GM18907 (cell line): ENCODE data around the gene SCMH1.
"Not testable (repeated sequence)": the region's sequence is repeated elsewhere in the genome, so short reads cannot be mapped to it uniquely, and the experiment has no call there.

Source experiments
- ATAC-seq: cut with Tn5 transposase; IDR thresholded peaks from one replicate; pipeline ENCODE4 v1.9.1; 2021; ENCODE audit warnings: mild to moderate bottlenecking, moderate library complexity; ENCODE audit not compliant: unreplicated experiment

Gene SCMH1

GRCh38 chr1:41158147-41158875, 83.8 kb downstream of the SCMH1 start:
- ATAC-seq: no peak

DNA sequence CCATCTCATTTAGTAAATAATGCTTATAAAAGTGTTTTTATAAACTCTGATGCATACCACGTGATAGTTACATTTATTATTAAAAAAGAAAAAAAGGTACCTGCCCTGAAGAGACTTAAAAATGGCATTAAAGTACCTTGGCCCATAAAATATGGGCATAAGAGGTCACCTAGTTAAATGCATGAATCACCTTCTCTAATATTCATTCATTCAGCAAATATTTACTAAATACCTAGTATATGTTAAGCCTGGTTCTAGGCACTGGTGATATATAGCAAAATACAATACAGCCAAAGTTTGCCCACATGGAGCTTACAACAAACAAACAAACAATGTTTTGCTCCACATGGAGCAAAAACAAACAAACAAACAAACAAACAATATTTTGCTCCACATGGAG, 87.0 kb downstream of the SCMH1 start:
- ATAC-seq: no peak

- no peak for ATAC-seq
These were observed 88.3 kb downstream of the SCMH1 start for GRCh38 chr1:41153750-41154274.

DNA sequence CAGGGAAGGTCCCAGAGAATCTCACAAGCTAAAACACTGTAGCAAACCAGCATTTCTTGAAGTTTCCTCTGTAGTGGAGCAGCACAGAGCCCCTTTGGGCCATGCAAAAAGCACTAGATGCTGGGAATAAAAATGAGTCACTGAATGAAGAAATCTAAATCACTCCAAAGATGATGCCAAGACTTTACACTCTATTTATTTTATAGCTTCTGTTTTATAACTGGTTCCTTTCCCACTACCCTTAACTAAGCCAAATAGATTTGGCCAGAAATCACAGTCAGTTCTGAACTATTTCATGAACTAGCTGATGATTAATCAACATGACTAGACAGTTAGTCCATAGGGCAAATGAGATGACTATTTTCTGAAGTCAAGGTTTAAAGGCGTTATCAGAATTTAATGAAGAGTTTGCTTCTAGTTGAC, 89.5 kb downstream of the SCMH1 start:
- ATAC-seq: no peak

DNA sequence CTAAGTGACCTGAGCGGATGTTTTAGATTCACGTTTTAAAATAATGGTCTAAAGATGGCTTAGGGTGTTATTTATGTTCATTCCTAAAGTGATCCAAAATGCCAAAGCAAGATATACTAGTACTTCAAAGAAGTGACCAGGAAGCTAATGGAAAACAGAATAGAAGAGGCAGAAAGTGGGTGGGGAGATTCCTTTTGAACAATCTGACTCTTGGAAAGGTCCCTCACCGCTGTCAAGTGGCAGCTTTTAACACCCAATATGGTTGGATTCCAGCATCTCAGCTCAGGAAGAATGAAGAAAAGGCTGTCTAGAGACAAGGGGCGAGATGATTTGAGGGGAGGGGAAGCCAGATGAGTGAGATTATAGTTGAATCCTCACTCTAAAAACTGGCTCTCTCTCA, 90.3 kb downstream of the SCMH1 start:
- no peak for ATAC-seq

GRCh38 chr1:41149570-41149969, 92.5 kb downstream of the SCMH1 start:
- no peak for ATAC-seq

GRCh38 chr1:41144285-41144684, 97.8 kb downstream of the SCMH1 start:
- no peak for ATAC-seq

DNA sequence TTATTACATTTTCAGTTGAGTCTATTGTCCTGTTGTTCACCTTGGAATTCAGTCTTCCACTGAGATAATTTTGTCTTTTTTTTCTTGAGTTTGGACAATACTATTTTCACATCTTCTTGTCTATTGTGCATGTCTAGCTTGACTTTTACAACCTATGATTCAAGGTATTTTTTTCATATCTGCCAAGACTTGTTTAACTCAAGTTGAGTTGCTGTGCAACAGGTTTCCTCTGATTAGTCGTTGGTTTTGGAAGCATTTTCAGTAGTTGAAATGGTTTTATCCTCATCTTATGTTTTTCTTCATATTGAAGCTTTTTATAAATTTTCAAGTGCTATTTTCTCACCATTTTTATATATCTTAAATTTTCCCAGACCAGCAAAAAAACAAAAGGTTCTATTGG, 103.6 kb downstream of the SCMH1 start:
- no peak for ATAC-seq

- no peak for ATAC-seq
These were observed 106.7 kb downstream of the SCMH1 start for GRCh38 chr1:41135196-41135947.

GRCh38 chr1:41134325-41134724, 107.8 kb downstream of the SCMH1 start:
- ATAC-seq: not testable (repeated sequence)

- no peak for ATAC-seq
These were observed 119.1 kb downstream of the SCMH1 start for GRCh38 chr1:41122851-41123518.

DNA sequence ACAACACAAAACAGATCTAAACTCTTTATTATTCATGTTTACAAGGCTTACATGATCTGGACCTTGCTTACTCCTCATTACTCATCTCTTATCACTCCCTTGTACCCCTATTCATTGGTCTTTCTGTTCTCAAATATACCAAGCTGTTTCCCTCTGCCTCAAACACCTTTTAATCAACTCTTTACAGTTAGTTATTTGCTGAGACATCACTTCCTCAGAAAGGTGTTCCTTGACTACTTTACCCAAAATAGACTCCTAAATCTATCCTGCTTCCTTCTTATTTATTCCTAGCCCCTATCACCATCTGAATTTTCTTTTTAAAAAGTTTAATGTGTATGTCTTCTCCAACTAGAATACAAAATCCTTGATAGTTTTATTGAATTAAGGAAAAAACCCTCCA, 120.0 kb downstream of the SCMH1 start:
- no peak for ATAC-seq

- ATAC-seq: no peak
These were observed 123.5 kb downstream of the SCMH1 start for GRCh38 chr1:41118645-41119044.

DNA sequence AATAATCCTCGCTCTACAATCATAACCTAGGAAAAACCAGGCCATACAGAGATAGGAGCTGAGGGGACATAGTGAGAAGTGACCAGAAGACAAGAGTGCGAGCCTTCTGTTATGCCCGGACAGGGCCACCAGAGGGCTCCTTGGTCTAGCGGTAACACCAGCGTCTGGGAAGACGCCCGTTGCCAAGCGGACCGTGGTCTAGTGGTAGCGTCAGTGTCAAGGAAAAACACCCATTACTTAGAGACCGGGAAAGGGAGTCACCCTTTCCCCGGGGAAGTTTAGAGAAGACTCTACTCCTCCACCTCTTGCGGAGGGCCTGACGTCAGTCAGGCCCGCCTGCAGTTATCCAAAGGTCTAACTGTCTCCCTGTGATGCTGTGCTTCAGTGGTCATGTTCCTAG, 124.9 kb downstream of the SCMH1 start:
- not testable (repeated sequence) for ATAC-seq

GRCh38 chr1:41110736-41111135, 131.4 kb downstream of the SCMH1 start:
- no peak for ATAC-seq

- no peak for ATAC-seq
These were observed 131.8 kb downstream of the SCMH1 start for GRCh38 chr1:41110286-41110685.

DNA sequence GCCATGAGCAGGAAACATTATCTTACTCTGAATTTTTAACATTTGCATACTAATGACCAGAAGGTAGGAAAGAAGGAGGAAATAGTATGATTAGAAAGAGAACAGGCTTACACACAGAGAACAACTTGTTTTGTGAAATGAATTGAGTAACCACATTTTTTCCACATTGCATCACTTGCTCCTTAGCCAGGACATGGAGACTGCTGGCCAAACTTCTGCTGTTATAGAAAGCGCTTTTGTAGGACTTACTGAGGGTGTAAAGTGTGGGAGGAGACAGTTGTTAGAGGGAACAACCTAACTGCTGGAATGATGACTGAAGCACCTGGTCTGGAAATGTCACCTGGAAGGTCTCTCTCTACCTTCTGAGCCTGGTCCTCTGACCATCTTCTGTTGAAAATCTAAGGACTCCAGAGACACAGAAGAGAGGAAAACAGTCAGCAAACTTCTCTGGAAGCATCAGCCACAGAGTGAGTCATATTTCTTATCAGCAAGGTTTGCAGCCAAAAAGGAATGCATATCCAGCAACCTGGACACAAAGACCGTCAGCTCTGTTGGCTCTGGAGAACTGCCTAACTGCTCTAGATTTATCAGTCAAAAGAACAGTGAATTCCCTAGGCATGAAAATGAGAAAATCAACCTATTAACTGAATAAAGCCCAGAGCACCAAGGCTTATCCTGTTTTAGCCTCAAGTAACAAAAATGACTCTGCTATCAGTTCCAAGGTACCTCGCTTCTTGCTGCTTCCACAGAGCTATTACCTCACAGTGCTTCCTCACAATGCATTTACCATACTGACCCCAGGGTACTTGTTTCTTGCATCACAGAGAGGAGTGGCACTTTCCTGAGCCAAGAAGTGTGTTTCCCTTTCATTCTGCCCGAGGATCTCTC, 132.6 kb downstream of the SCMH1 start:
- ATAC-seq: no peak

DNA sequence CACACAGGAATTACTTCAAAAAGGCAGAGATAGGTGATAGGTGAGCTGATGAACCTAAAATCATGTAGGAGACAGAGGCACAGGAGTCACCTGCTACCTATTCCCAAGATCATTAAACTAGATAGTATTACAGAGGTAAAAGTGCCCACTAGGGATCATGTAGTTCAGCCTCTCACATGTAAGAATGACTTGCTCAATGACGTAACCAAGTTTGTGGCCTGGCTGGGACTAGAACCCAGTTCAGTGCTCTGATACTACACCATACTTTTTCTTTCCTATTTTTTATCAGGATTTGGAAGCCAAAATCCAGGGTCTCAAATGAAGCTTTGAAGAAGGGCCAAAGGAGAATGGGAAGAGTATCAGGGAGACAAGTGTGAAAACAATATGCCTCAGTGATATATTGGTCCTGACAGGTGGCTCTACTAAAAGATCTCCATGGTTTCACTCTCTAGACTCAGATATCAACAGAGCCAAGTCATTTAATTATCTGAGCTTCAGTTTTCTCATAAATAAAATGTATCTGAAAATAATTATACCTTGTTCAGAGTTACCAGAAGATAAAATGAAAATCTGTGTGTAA, 133.3 kb downstream of the SCMH1 start:
- no peak for ATAC-seq

DNA sequence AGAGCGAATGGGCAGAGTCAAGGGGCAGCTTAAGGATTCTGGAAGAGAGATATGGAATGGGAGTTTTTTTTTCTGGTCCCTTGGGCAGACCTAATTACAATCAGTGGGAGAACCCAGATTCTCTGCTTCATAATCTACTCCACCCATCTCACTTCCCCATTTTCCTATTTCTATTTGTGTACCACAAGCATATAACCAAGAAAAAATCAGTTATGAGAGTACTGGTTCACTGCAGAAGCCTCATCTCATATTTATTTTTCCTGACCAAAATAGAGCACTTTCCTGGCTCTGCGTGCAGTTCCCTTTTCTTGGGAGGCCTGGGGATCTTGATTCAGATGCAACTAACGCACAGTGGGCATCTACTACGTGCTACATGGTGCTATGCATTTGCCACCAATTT, 138.3 kb downstream of the SCMH1 start:
- ATAC-seq: no peak

- ATAC-seq: no peak
These were observed 139.5 kb downstream of the SCMH1 start for GRCh38 chr1:41102653-41103052.
